ENCODE results near the gene PLEKHN1.
"Not testable (repeated sequence)": the region's sequence is repeated elsewhere in the genome, so short reads cannot be mapped to it uniquely, and the experiment has no call there.

The PLEKHN1 gene

DNA sequence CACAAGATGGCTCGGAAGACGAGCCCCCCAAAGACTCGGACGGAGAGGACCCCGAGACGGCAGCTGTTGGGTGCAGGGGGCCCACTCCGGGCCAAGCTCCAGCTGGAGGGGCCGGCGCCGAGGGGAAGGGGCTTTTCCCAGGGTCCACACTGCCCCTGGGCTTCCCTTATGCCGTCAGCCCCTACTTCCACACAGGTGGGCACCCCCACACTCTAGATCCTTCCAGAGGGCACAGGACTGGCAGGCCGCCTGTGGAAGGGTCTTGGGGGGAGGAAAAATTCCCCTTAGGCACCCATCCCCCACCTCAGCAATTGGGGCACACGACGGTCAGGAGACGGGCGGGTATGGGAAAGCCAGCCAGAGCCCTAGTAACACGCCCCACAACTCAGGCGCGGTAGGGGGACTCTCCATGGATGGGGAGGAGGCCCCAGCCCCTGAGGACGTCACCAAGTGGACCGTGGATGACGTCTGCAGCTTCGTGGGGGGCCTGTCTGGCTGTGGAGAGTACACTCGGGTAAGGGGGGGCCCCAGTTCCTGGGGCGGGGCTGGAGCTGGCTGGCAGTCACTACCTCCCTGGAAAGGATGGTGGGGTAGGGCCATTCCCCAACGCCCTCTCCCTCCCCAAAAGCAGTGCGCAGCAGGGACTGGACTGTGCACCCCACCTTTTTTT, 23.3 kb upstream of the PLEKHN1 start:
- DNase-seq = no peak

DNA sequence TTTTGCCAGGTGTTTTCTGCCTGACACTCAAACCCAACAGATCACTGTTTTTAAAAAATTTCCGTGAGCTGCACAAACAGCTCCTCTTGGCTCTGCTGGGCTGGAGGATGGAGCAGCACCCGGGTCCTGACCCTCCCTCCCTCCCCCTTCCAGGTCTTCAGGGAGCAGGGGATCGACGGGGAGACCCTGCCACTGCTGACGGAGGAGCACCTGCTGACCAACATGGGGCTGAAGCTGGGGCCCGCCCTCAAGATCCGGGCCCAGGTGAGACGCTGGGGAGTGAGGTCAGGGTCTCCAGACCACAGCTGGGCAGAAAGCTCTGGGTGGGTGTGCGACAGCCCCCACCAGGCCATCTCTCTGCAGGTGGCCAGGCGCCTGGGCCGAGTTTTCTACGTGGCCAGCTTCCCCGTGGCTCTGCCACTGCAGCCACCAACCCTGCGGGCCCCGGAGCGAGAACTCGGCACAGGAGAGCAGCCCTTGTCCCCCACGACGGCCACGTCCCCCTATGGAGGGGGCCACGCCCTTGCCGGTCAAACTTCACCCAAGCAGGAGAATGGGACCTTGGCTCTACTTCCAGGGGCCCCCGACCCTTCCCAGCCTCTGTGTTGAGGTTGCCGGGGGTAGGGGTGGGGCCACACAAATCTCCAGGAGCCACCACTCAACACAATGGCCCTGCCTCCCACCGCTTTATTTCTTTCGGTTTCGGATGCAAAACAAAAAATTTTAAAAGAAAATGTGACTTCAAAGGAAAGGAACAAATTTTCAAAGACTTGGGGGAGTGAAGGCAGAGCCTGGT, 22.5 kb upstream of the PLEKHN1 start:
- DNase-seq = no peak

DNA sequence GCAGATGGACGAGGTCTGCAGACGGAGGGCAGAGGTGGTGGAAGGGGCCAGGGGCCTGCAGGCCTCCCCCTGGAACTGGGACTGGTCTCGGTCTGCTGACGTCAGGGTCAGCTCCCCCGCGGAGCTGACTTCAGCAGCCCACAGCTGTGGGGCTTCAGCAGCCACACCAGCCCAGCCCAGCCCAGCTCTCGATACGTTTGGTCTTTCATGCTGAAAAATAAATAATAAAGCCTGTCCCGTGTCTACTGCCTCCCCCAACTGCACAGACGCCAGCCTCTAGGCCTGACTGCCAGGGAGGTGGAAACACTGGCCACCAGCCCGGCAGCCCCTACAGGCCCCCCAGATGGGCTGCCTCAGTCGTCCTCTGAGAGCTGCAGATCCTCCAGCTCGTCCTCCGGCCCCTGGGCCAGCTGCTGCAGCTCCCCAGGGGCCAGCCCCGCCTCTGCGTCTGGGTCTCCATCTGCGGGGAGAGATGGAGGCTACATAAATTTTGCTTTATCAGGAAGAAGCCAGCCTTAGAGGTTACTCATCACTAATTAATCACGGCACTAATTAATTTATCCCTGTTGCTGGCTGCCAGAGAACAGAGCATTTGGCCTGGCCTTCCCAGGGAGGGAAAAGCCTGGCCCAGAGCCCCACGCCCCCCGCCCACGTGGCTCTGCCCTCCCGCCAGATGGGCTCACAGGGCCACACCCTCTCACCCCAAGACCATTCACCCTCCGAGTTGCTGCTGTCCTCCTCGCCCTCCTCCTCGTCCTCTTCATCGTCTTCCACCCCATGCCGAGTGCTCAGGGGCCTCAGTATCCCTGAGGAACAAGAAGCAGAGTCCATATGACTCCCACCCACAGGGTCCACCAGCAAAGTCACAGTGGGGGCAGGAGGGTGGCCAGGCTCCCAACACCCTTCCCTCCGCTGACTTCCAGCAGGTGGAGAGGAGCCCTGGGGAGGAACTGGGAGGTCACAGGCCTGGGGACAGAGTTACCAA, 21.6 kb upstream of the PLEKHN1 start:
- no peak for DNase-seq

DNA sequence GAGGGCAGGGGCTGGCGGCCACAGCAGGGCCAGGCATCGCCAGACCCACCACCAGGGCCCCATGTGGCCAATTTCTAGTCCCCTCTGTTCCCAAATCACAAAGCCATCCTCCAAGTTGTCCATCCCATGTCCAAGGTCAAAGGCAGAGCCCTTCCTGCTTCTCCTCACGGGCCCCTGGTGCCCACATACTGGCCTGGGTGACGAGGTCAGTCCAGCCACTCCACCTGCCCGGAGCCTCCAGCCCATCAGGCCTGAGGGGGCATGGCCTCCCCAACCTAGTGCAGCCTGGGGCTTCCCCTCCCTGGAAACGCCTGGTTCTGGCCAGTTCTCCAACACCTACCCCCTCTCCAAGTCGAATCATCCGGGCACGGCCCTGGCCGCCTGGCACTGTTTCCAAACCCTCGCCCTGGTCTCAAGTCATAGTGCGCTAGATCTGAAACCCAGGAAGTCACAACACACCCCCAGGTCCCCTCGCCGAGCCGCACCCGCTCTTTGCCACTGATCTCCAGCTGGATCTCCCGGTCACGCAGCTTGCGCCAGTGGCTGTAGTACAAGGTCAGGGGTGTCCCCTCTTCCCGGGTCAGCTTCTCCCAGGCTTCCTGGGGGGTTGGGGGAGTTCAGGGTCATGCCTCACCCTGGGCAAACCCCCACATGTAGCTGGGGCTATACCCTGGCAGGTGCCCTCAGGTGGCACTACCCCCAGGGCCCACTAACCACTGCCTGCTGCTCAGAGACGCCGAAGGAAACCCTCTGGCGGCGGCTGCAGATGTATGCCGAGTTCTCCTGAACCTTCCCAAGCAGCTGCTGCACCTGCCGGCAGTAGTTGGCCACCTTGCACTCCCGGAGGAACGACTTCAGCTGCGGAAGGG, 20.4 kb upstream of the PLEKHN1 start:
- DNase-seq = no peak

DNA sequence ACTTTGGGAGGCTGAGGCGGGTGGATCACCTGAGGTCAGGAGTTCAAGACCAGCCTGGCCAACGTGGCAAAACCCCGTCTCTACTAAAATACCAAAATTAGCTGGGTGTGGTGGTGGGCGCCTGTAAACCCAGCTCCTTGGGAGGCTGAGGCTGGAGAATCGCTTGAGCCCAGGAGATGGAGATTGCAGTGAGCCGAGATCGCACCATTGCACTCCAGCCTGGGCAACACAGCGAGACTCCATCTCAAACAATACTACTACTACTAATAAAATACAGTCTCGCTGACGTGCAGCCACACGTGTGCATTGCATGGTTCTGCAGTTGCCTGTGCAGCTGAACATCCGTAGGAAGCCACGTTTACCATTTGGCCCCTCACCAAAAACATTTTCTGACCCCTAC, 19.5 kb upstream of the PLEKHN1 start:
- DNase-seq = not testable (repeated sequence)

DNA sequence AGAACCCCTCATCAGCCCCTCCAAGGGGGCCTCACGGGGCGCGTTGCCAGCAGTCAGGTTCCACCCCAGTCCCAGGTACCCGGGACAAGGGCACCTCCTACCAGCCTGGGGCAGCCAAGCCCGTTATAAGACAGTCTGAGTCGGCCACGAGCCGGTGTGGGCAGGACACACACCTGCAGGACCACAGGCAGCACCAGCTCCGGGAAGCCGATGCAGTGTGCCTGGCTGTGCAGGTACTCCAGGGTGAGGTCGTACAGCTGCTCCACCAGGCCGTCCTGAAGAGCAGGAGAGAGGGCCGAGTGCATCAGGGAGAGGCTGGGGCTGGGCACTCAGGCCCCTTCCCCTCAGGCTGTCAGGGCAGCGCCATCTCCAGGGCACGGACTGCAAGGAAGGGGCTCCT, 18.3 kb upstream of the PLEKHN1 start:
- DNase-seq = no peak

- no peak for DNase-seq
Measured at GRCh38 chr1:950268-950667, 16.0 kb upstream of the PLEKHN1 start.

- no peak for DNase-seq
Measured at GRCh38 chr1:950881-951280, 15.4 kb upstream of the PLEKHN1 start.

GRCh38 chr1:951364-951763, 14.9 kb upstream of the PLEKHN1 start:
- no peak for DNase-seq

DNA sequence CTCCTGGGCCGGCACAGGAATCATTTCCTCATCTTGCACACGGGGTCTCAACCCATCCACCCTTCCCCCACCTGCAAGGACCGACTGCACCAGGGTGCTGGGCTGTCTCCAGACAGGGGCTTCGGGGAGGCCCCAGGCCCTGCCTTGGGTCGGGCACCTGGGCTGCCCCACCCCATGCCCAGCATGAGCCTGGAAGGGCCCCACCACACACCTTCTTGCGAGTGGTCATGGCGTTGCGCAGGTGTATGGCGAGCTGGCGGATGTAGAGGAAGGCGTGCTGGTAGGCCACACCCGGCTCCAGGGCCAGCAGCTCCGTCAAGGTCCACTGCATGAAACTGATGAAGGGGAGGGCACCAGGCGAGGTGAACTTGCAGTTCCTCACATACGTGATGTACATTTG, 14.1 kb upstream of the PLEKHN1 start:
- DNase-seq = no peak

- no peak for DNase-seq
Measured at GRCh38 chr1:952603-953002, 13.7 kb upstream of the PLEKHN1 start.

GRCh38 chr1:953524-954320, 12.6 kb upstream of the PLEKHN1 start:
- DNase-seq = no peak

DNA sequence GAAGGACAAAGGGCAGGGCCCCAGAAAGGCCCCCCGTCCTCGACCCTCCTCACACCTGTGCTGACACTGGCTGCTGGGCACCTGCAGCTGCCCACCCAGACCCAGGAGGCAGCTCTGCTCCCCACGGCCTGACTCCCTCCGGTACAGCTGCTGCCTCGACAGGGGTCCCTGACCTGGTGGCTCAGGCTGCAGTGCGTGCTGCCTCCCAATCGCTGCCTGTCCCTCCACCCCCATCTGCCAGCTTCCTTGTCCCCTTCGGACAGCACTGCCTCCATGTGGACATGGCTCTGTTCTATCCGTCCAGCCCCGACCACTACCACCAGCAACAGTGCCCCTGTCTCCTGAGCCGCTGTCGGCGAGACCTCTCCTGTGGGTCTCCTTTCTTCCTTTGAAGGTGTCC, 11.4 kb upstream of the PLEKHN1 start:
- DNase-seq = no peak

DNA sequence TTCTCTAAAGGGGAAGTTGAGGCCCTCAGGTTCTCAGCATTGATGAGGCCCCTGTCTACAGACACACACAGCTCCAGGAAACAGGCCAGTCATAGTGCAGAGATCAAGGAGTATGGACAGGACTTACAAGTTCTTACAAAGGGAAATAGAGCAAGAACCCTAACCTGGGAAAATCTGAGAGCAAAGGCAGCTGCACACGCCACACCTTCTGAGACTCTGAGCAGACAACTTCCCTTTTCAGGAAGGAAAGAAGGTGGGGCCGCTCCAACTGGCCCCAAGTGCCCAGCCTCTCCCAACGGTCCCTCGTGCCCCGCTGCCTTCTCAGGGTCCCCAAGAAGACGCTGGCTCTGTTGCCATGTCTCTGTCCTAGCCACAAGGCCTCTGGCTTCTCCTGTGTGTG, 10.8 kb upstream of the PLEKHN1 start:
- DNase-seq = no peak

GRCh38 chr1:956636-957035, 9.6 kb upstream of the PLEKHN1 start:
- DNase-seq = no peak

GRCh38 chr1:958823-959730, 7.2 kb upstream of the PLEKHN1 start, which contains the start of gene NOC2L:
Gene NOC2L (minus strand): TSS chr1:959256. CDS start chr1:959240, 16 bp downstream.
- DNase-seq = peak; percentile 98

- DNase-seq = no peak
Measured at GRCh38 chr1:959731-960362, 6.4 kb upstream of the PLEKHN1 start.

DNA sequence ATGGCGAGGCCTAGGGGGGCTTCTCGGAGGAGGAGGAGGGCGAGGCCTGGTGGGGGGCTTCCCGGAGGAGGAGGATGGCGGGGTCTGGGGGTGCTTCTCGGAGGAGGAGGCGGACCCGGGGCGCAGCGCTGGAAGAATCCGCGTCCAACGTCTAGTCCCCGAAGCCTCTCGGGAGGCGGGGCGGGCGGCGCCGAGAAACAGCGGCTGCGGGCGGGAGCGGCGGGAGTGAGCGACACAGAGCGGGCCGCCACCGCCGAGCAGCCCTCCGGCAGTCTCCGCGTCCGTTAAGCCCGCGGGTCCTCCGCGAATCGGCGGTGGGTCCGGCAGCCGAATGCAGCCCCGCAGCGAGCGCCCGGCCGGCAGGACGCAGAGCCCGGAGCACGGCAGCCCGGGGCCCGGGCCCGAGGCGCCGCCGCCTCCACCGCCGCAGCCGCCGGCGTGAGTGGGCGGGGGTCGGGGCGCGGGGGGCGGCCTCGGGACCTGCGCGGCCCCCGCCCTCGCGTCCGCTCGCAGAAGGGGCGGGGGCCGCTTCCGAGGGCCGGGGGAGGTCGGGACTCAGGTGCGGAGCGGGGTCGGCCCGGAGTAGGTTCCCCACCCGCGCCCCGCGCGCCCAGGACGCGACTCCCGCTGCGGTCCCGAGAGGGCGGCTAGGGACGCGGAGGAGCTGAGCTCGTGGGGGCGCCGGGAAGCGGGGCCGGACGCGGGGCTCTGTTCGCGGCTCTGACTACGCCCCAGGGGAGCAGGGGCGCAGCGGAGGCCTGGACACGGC, 5.7 kb upstream of the PLEKHN1 start, which contains the start of gene KLHL17:
Gene KLHL17 (plus strand): TSS at position 222 of the 769 bp plus-strand sequence. CDS start 110 bp downstream, at position 332.
- peak; percentile 85 to 90 for DNase-seq

All from stimulated activated CD4-positive, alpha-beta T cell treated with anti-CD3 and anti-CD28 coated beads, Interleukin-2, amount 100 ng/mL, for 24 hours (primary cell).